HCT116 (cell line): Measurements from ENCODE around the gene NDUFB8.

Source experiments
- EGR1 ChIP-seq: IDR thresholded peaks from 2 replicates; pipeline ENCODE4 v1.6.1; 2012; ENCODE audit warnings: low read depth
- ELF1 ChIP-seq: IDR thresholded peaks from 2 replicates; pipeline ENCODE4 v1.6.1; 2012; ENCODE audit warnings: low read depth, borderline replicate concordance
- POLR2A ChIP-seq: IDR thresholded peaks from 2 replicates; pipeline ENCODE4 v1.7.0; 2011; ENCODE audit warnings: borderline replicate concordance; ENCODE audit not compliant: insufficient read depth, insufficient read length; ENCODE audit errors: extremely low read depth
- POLR2AphosphoS5 ChIP-seq: IDR thresholded peaks from 2 replicates; pipeline ENCODE4 v1.6.1; 2011; ENCODE audit warnings: mild to moderate bottlenecking, low read depth, low read length, moderate library complexity
- RAD21 ChIP-seq: IDR thresholded peaks from 2 replicates; pipeline ENCODE4 v1.6.1; 2012; ENCODE audit warnings: low read depth, mild to moderate bottlenecking
- TF ChIP-seq, protein P1 (sequence below), 3 experiments: fragments of 200-600 bp in 1 of 3; sonication (generic) in 1 of 3; IDR thresholded peaks in 2 of 3; conservative IDR thresholded peaks in 1 of 3; 2 replicates each; pipeline ENCODE4 v1.5.1; 2012 to 2017; ENCODE audit warnings: low read depth in 2 of 3, low read length in 2 of 3, antibody characterized with exemption in 1 of 3, borderline replicate concordance in 1 of 3, control low read depth in 1 of 3, mild to moderate bottlenecking in 1 of 3, mixed read lengths in 1 of 3, mixed run types in 1 of 3, moderate library complexity in 1 of 3; ENCODE audit not compliant: insufficient read depth in 1 of 3
- TF ChIP-seq, protein P2 (sequence below): IDR thresholded peaks from 2 replicates; pipeline ENCODE4 v1.6.1; 2012; ENCODE audit warnings: low read depth

DNA sequence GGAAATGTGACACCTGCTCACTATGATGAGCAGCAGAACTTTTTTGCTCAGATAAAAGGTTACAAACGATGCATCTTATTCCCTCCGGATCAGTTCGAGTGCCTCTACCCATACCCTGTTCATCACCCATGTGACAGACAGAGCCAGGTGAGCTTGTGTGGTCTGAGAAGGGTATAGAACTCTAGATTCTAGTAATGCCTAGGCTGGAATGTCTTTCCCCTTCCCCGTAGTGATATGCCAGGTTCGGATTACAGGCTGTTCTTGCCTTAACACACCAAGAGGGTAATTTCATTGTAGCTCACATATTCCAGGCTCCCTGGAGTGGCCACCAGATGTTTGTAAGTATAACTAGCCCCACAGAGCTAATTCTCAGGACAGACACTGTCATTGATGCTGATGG is 15.3 kb upstream of the NDUFB8 start:
- no peak for TF ChIP-seq POLR2AphosphoS5
- TF ChIP-seq, protein P1, sequence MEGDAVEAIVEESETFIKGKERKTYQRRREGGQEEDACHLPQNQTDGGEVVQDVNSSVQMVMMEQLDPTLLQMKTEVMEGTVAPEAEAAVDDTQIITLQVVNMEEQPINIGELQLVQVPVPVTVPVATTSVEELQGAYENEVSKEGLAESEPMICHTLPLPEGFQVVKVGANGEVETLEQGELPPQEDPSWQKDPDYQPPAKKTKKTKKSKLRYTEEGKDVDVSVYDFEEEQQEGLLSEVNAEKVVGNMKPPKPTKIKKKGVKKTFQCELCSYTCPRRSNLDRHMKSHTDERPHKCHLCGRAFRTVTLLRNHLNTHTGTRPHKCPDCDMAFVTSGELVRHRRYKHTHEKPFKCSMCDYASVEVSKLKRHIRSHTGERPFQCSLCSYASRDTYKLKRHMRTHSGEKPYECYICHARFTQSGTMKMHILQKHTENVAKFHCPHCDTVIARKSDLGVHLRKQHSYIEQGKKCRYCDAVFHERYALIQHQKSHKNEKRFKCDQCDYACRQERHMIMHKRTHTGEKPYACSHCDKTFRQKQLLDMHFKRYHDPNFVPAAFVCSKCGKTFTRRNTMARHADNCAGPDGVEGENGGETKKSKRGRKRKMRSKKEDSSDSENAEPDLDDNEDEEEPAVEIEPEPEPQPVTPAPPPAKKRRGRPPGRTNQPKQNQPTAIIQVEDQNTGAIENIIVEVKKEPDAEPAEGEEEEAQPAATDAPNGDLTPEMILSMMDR (IDR thresholded peaks at IDR 0.05 in 2 of 3, conservative IDR thresholded peaks at IDR 0.05 in 1 of 3; ENCODE audit: borderline replicate concordance in 1 of 3, insufficient read depth in 1 of 3, low read depth in 2 of 3, low read length in 2 of 3) = no peak
- no peak for TF ChIP-seq ELF1
- no peak for TF ChIP-seq POLR2A
- TF ChIP-seq, protein P2, sequence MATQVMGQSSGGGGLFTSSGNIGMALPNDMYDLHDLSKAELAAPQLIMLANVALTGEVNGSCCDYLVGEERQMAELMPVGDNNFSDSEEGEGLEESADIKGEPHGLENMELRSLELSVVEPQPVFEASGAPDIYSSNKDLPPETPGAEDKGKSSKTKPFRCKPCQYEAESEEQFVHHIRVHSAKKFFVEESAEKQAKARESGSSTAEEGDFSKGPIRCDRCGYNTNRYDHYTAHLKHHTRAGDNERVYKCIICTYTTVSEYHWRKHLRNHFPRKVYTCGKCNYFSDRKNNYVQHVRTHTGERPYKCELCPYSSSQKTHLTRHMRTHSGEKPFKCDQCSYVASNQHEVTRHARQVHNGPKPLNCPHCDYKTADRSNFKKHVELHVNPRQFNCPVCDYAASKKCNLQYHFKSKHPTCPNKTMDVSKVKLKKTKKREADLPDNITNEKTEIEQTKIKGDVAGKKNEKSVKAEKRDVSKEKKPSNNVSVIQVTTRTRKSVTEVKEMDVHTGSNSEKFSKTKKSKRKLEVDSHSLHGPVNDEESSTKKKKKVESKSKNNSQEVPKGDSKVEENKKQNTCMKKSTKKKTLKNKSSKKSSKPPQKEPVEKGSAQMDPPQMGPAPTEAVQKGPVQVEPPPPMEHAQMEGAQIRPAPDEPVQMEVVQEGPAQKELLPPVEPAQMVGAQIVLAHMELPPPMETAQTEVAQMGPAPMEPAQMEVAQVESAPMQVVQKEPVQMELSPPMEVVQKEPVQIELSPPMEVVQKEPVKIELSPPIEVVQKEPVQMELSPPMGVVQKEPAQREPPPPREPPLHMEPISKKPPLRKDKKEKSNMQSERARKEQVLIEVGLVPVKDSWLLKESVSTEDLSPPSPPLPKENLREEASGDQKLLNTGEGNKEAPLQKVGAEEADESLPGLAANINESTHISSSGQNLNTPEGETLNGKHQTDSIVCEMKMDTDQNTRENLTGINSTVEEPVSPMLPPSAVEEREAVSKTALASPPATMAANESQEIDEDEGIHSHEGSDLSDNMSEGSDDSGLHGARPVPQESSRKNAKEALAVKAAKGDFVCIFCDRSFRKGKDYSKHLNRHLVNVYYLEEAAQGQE = no peak
- TF ChIP-seq RAD21 = no peak
- TF ChIP-seq EGR1 = no peak
